ENCODE results near the gene FABP7.

DNA sequence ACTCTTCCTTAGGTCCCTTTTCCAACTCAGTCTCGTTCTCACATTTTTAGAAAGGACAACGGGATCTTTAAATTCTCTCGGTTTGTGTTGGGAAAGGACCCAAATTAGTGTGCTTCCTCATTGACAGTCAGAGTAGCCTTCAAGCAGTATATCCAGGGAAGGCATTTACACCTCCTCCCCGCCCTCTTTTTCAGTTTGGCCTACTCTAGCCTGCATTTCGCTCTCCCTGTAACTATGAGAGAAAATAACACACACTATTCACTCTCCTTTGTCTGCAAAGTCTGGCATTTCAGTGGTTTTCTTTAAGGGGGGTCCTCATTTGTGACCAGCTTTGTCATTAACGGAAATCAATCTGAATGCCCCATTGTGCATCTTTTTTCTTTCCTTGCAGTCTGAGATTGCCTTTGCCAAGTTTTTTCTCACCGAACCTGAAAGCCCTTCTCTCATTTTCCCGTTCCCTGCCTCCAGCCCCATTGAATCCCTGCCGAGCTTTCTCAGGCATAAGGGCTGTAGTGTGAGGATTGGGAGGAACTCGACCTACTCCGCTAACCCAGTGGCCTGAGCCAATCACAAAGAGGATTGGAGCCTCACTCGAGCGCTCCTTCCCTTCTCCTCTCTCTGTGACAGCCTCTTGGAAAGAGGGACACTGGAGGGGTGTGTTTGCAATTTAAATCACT is 393 bp upstream of the FABP7 start:
- TF ChIP-seq CTCF (conservative IDR thresholded peaks at IDR 0.05; ENCODE audit: low read depth, low read length), result no peak
- TF ChIP-seq EZH2 (IDR thresholded peaks at IDR 0.05; ENCODE audit: borderline replicate concordance, low read depth, low read length, poor library complexity, severe bottlenecking), result no peak
